Hindlimb muscle (tissue), 1 donor: Measurements from ENCODE around the gene AIFM1. TPM values are rescaled to one million over a fixed set of nuclear protein-coding genes. Genes with fewer than 3 reads are reported as not detected.
A peak's percentile ranks its signal among the peaks of the same experiment; 100 is the strongest.

ENCODE experiments used
- DNase-seq: peaks from one replicate; pipeline ENCODE4 v3.0.0-alpha.2; 2013
- polyA plus RNA-seq: library from polyadenylated mRNA; unstranded; fragments of 120-200 nt; gene quantifications from one replicate; pipeline ENCODE4 v1.2.1, GENCODE V29; 2013; ENCODE audit not compliant: insufficient read length

AIFM1 gene
- polyA plus RNA-seq, 1 donor, result 20.9 TPM

DNA sequence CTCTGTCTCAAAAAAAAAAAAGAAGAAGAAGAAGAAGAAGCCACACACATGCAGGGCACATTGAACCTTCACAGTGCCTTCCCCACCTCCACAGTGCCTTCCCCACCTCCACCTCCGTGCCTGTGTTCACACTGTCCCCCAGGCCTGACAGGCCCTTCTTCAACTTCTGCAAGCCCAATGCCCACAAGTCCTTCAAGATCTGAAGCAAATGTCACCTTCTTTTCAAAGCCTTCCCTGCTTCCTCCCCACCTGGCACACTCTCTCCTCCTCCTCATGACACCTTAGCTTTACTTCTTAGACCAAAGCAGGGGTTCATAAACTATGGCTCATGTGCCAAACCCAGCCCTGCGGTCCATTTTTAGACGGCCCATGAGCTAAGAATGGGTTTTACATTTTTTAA is 75.3 kb downstream of the AIFM1 start:
- no peak for DNase-seq

DNA sequence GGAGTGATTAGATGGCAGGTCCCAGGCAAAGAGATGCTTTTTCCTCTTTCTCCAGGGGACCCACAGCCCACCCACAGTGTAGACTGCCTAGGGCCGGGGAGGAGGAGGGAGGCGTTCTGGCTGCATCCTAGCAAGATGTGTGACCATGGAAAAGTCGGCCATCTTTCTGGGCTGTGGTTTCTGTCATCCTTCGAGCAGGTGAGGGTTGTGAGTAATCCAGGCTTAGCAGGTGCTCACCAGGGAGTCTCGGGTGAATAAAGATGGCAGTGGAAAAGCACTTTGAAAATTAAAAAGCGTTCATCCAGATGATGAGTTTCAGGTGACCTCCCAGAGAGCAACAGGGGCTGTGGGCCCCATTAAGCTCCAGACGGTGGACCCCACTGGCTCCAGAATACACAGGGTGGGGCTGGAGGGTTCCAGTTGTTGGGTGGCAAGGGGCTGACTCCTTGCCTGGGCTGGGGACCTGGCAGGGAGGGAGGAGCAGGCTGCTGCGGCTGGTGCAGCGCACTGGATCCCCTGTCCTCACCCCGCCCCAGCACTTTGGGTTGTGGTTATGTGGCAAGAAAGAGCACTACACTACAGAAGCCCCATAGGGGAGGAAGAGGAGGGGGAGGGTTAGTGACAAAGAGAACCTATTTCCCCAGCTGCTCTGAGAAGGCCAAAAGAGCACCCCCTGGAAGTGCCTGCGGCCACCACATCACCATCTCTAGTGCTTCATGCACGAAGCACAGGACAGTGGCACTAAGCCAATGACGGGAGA is 79.0 kb downstream of the AIFM1 start:
- DNase-seq, result no peak

DNA sequence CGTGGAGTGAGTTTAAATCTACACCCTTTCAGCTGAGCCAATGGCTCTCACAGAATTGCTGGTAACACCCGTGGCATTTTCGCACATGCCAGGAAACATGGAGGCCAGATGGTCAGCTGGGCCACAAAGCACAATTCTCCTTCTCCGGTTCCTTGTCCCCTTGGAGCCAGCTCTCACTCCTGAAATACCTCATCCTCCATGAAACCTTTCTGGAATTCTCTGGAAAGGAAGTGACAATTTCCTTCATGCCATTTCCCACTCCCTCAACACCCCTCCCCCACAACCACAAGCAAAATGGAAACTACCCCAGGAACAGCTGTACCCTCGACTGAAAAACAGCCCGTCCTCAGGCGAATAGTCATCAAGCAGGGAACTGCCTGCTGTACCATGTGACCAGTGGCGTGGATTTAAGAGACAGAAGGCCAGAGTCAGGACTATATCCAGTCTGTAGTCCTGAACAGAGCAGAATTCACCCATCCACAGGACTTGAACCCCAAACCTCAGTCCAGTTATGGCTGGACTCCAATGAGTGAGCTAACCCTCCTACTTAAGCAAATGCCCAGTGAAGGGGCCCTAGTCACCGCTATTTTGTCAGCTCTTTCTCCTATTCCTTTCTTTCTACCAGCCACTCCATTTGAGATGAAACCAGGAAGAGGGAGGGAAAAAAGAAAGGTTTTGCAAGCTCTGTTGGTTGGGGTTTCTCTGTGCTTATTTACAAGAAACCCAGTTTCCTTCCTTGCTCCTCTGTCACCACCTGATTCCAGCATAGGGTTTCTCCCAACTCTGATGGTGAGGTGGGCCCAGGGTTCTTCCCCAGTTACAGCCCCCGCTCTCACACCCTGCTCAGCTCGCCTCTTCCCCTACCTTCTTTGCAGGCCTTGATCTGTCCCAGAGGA is 79.8 kb downstream of the AIFM1 start:
- no peak for DNase-seq

DNA sequence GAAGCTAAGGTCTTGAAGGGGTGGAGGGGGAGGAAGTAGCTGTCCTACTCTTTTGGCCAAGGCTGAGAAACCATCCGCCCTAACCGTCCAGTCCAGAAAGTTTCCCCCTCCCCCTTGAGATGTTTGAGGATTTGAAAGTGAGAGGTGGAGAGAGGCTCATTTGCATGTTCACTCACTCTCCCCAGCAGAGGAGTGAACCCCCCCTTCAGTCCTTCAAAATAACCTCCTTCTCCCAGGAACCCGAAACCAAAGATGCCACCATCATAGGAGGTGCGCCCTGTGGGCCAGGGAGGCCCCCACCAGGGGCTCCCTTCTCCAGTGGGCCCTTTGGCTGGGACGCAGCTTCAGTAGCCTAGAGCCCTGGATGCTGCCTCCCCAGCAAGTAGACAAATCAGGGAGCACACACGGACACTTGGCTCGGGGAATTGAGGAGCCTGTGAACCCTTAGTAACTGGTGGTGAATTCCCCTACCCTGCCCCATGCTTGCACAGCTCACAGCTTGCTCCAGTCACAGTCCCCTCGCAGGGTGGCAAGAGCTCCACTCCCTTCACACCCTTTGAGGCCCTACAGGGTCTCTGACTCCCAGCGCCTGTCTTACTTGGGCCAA is 80.9 kb downstream of the AIFM1 start:
- no peak for DNase-seq

DNA sequence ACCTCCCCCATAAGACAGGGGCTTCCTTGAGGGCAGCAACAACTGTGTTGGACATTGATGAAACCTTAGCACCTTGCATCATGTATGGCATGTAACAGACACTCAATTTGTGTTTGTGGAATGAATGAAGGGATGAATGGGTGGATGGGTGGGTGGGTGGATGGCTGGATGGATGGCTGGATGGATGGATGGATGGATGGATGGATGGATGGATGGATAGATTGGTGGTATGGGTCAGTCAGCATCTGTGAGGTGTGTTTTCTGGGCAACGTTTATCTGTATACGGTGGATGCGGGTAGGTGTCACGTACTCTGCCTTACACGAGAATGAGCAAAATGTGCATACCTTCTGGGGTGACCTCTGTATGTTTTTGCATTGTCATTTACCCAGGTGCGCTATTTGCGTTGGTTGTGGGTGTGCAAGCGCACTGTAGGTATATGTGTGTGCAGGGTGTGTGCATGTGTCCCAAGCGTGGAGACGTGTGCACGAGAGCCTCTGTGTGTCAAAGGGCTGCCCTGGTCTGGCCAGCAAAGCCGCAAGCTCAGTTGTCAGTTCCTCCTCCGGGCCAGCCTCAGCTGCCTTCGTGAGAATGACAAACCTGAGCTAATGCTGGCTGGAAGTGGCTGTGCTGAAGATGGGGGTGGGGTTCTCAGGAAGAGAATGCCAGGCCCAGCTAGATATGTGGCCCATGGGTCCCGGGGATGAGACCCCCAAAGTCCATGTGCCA is 81.8 kb downstream of the AIFM1 start:
- no peak for DNase-seq

DNA sequence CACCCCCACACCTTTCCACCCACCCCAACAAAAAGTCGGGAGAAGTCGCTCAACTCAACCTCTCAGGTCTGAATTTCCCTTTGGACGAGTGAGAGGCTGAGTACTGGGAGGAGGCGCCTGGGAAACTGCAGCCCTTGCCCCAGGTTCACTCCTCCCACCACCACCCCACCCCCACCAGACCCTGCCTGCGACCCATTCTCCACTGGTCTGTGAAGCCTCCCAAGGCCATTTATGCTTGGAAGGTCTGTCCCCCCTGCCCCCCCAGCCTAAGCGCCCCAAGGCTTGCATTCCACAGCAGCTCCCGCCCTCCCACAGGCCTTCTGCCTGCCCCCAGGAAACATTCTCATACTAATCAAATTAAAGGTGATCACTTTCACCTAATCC is 82.5 kb downstream of the AIFM1 start:
- no peak for DNase-seq

DNA sequence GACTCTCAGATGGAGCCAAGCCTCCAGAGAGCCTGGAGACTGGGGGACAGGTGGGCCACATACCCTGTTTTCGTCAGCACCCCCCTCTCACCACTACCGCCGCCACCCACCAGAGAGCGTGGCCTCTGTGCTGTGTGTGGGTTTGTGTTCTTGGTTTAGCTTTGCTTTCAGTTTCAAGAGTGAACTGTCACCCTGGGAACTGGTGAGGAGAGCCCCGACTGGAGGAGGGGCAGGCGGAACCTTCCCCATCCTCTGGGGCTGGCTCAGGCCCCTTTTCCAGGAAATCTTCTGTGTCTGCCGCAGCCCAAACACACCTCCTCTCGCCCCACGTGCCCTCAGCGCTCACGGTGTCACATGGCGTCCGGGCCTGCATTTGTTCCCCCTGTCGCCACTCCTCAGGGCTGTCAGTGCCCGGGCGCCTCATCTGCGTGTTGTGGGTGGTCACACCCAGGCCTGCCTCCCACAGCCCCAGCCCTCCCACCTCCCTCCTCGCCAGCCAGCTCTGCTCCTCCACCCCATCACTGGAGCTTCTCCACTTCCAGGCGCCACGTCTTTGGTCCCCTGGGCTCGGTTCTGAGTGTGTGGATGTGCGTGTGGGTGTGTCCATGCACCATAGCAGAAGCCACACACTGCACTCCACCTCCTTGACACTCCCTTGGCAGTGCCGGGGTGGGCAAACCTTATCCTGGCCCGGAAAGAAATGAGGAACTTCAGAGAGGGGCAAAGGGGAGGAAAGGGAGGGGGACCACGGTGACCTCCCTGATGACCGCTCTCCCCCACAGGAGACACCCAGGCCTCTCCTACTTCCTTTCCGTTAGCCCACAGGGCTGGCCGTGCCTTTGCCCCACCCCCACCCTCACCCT is 83.2 kb downstream of the AIFM1 start:
- peak; percentile 32 for DNase-seq

DNA sequence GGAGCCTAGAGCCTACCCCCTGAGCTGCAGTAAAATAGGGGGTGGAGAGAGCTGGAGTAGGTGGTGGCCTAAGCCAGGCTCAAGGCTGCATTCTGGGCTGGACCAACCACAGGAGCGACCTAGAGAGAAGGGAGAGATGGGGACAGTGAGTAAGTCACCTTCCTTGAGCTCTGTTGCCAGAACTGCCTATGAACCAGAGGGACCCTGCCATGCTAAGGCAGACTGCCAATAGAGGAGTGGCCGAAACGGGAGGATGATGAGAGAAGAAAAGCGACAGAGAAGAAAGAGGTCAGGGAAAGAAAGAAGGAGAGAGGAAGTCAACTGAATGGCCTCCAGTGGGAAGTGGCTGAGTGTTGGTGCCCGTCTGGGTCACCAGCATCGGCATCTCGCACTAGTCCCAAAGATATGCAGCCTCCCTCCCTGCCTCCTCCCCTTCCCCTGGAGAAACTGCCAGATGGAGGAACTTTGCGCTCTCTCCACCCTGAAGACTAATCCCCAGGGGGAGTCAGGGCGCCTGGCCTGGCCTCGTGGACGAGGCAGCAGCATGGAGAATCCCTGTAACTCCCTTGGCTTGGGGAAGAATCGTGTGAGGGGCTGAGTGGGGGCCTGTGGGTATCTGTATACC is 84.1 kb downstream of the AIFM1 start:
- no peak for DNase-seq

DNA sequence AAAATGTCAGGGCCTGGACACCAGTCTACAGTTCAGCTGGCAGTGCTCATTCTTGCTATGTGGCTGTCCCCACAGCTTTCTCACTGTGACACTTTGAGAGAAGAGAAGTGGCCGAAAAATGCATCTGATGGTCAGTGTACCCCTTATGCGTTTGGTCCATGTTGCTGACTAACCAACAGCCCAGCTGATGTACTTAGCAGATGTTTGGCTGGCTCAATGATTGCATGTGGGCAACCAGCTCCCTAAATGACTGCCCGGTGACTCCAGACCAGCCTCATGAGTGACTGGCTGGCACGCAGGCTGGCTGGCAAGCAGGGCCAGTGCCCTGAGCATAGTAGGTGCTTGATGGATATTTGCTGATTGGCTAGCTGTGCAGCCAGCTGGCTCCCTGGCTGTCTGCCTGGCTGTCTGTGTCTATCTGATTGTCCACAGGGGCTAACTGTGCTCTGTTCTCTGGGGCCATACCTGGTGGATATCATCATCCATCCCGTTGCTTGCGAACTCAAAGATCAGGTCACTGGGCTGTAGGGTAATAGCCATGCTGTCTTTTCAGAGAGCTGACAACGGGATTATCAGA is 84.8 kb downstream of the AIFM1 start:
- no peak for DNase-seq

DNA sequence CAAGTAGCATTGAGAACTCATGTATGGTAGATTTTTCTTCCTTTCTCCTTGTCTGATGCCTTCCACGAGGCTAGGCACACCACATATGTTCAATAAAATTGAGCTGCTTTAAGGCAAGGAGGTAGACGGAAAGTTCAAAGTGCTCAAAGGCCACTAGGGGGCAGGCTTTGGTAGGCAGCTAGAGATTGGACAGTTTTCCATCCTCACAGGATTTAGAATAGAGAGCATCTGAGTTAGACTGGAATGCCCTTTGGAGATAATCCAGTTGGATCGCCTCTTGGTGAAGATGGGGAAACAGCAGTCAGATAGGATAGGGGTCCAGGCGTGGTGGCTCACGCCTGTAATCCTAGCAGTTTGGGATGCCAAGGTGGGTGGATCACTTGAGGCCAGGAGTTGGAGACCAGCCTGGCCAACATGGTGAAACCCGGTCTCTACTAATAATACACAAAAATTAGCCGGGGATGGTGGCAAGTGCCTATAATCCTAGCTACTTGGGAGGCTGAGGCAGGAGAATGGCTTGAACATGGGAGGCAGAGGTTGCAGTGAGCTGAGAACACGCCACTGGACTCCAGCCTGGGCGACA is 85.7 kb downstream of the AIFM1 start:
- peak; percentile 64 for DNase-seq

Other genes with a start within 250 kb of the AIFM1 start
- gene BCORL1, start 183.2 kb downstream of the AIFM1 start, polyA plus RNA-seq, result 21.0 TPM
- gene ELF4, start 55.3 kb downstream of the AIFM1 start, polyA plus RNA-seq, result 9.2 TPM
- 0.36 TPM for gene RAB33A, start 6.1 kb upstream of the AIFM1 start, polyA plus RNA-seq
- 5.6 TPM for gene ZNF280C, start 103.1 kb upstream of the AIFM1 start, polyA plus RNA-seq
- gene SLC25A14, start 174.1 kb upstream of the AIFM1 start, polyA plus RNA-seq, result 9.4 TPM
- not detected for gene GPR119, start 219.8 kb upstream of the AIFM1 start, polyA plus RNA-seq
- 20.7 TPM for gene RBMX2, start 236.1 kb upstream of the AIFM1 start, polyA plus RNA-seq